ENCODE measurements around the gene IDH2. TPM values are rescaled to one million over a fixed set of nuclear protein-coding genes. Genes with fewer than 3 reads are reported as not detected.

Gene IDH2
- total RNA-seq, 1 donor from 2014 or later, result 218 TPM

- H3K9me3 Mint-ChIP-seq, result no peaks in the 10 kb centered on the region
- H3K4me3 Mint-ChIP-seq, result peak overlapping the region; percentile 57
- no peak overlapping the region for H3K27ac Mint-ChIP-seq (ENCODE audit: unreplicated experiment)
- H3K4me1 Mint-ChIP-seq, result no peaks in the 10 kb centered on the region
- no peaks in the 10 kb centered on the region for H3K27me3 Mint-ChIP-seq (ENCODE audit: low read depth)
- DNase-seq (ENCODE audit: low read depth, low spot score), result no peak
- no peak for TF ChIP-seq CTCF (conservative IDR thresholded peaks at IDR 0.05)
- H3K36me3 Mint-ChIP-seq (ENCODE audit: low read depth), result peaks cover 11% of the 10 kb centered on the region
These were observed 21.9 kb downstream of the IDH2 start for GRCh38 chr15:90080458-90080755.

- Mint-ChIP-seq H3K36me3 (ENCODE audit: low read depth) (peaks cover 11% of the 10 kb centered on the region), H3K27me3 (ENCODE audit: low read depth) (no peaks in the 10 kb centered on the region), H3K27ac (ENCODE audit: unreplicated experiment) (peak overlapping the region; percentile 50), H3K9me3 (no peaks in the 10 kb centered on the region), H3K4me1 (no peaks in the 10 kb centered on the region), H3K4me3 (peak overlapping the region; percentile 57)
- DNase-seq (ENCODE audit: low read depth, low spot score), result no peak
- TF ChIP-seq CTCF (conservative IDR thresholded peaks at IDR 0.05), result no peak
These were observed 22.4 kb downstream of the IDH2 start for GRCh38 chr15:90079619-90080457.

- Mint-ChIP-seq H3K4me3 (peak overlapping the region; percentile 15), H3K27ac (ENCODE audit: unreplicated experiment) (no peak overlapping the region), H3K9me3 (no peaks in the 10 kb centered on the region), H3K4me1 (no peaks in the 10 kb centered on the region), H3K27me3 (ENCODE audit: low read depth) (no peaks in the 10 kb centered on the region), H3K36me3 (ENCODE audit: low read depth) (peaks cover 11% of the 10 kb centered on the region)
- TF ChIP-seq CTCF (conservative IDR thresholded peaks at IDR 0.05), result no peak
- DNase-seq (ENCODE audit: low read depth, low spot score), result no peak
These were observed 23.3 kb downstream of the IDH2 start for GRCh38 chr15:90078965-90079364.

GRCh38 chr15:90076716-90077115 lies 25.6 kb downstream of the IDH2 start:
- Mint-ChIP-seq H3K4me1 (no peaks in the 10 kb centered on the region), H3K36me3 (ENCODE audit: low read depth) (peaks cover 11% of the 10 kb centered on the region), H3K9me3 (no peaks in the 10 kb centered on the region), H3K27ac (ENCODE audit: unreplicated experiment) (peak overlapping the region; percentile 12), H3K4me3 (peak overlapping the region; percentile 57), H3K27me3 (ENCODE audit: low read depth) (no peaks in the 10 kb centered on the region)
- no peak for DNase-seq (ENCODE audit: low read depth, low spot score)
- no peak for TF ChIP-seq CTCF (conservative IDR thresholded peaks at IDR 0.05)

- Mint-ChIP-seq H3K27ac (ENCODE audit: unreplicated experiment) (peak overlapping the region; percentile 57), H3K4me3 (no peak overlapping the region), H3K27me3 (ENCODE audit: low read depth) (peaks cover 2% of the 10 kb centered on the region)
These were observed 26.6 kb downstream of the IDH2 start for GRCh38 chr15:90075420-90076289.

More at GRCh38 chr15:90075420-90076289, 26.6 kb downstream of the IDH2 start:
- Mint-ChIP-seq H3K9me3 (no peaks in the 10 kb centered on the region), H3K36me3 (ENCODE audit: low read depth) (peaks cover 14% of the 10 kb centered on the region), H3K4me1 (peaks cover 4% of the 10 kb centered on the region)
- no peak for DNase-seq (ENCODE audit: low read depth, low spot score)
- no peak for TF ChIP-seq CTCF (conservative IDR thresholded peaks at IDR 0.05)
